Breast epithelium (tissue), 4 donors: Measurements from ENCODE around the gene ST6GALNAC1. TPM values are rescaled to one million over a fixed set of nuclear protein-coding genes. Genes with fewer than 3 reads are reported as not detected.
A peak's percentile ranks its signal among the peaks of the same experiment; 100 is the strongest.

Experiments
- DNase-seq, 2 donors: peaks; one replicate each; pipeline ENCODE4 v3.0.0-alpha.2; 2019; ENCODE audit warnings: low spot score in 2 of 2
- H3K27ac ChIP-seq, 2 donors: fragments of 200-600 bp; sonication (generic) in 1 of 2; one replicate each; pipeline ENCODE4 v1.5.1; 2016 to 2019; ENCODE audit warnings: mild to moderate bottlenecking in 1 of 2
- H3K27me3 ChIP-seq, 2 donors: fragments of 200-600 bp; sonication (generic) in 1 of 2; one replicate each; pipeline versions ENCODE4 v1.5.1 to v1.6.0; 2017 to 2019; ENCODE audit warnings: control low read depth in 1 of 2, mild to moderate bottlenecking in 1 of 2
- H3K36me3 ChIP-seq: fragments of 200-600 bp; one replicate; pipeline ENCODE4 v1.5.1; 2019
- H3K4me1 ChIP-seq, 2 donors: fragments of 200-600 bp; sonication (generic); one replicate each; pipeline ENCODE4 v1.5.1; 2016 to 2019; ENCODE audit warnings: control low read depth in 1 of 2
- H3K4me3 ChIP-seq, 3 donors: fragments of 200-600 bp; sonication (generic); 1 replicate in 2 of 3; 2 replicates in 1 of 3; pipeline ENCODE4 v1.5.1; 2016 to 2019; ENCODE audit warnings: mild to moderate bottlenecking in 3 of 3, moderate library complexity in 2 of 3
- H3K9me3 ChIP-seq, 2 donors: fragments of 200-600 bp; sonication (generic) in 1 of 2; one replicate each; pipeline ENCODE4 v1.5.1; 2016 to 2019; ENCODE audit warnings: control low read depth in 1 of 2
- POLR2A ChIP-seq: fragments of 450-650 bp; IDR thresholded peaks from one replicate; pipeline ENCODE4 v1.6.1; 2016; ENCODE audit warnings: antibody characterized with exemption, mild to moderate bottlenecking, moderate library complexity
- POLR2AphosphoS5 ChIP-seq, 3 donors: sonication (generic); formaldehyde crosslinking; IDR thresholded peaks; one replicate each; pipeline ENCODE4 v1.6.1; 2017; ENCODE audit warnings: antibody characterized with exemption in 3 of 3
- intact Hi-C: fragments of 100-400 bp; cut with DNase I; formaldehyde crosslinking; loops from one replicate; pipeline ENCODE4 v1.15.1; 2023; ENCODE audit warnings: low total_unique reads
- total RNA-seq, 3 donors: library from RNA; depleted of rRNA; stranded (reverse); fragments of >200 nt; gene quantifications; one replicate each; pipeline ENCODE4 v1.1.0, GENCODE V29; 2016
- TF ChIP-seq, protein P1 (sequence below), 3 donors: fragments of 450-650 bp; IDR thresholded peaks; one replicate each; pipeline ENCODE4 v1.5.1; 2016 to 2017; ENCODE audit warnings: antibody characterized with exemption in 3 of 3, mild to moderate bottlenecking in 3 of 3, moderate library complexity in 3 of 3

ST6GALNAC1 gene
- total RNA-seq, 3 donors from 2014 or later: 1.3 to 1.6 (median 1.3) TPM

DNA sequence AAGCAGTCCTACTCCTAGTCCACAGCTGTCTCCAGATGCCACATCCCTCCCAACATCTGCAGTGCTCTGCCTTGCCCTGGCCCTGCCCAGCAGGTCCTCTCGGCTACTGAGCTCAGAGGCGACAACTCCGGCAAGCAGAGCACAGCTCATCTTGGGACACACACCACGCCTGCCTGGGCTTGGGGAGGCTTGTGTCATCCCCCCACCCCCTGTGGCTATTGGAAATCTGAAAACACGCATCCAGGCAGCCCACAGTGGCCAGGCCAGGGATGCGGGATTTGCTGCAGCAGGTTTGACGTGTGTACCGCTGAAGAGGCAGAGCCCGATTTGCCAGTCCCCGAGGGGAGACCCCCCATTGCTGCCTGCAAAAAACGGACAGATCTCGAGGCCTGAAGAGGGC is 41.8 kb upstream of the ST6GALNAC1 start:
- Histone ChIP-seq H3K9me3 (no peaks in the 10 kb centered on the region), H3K4me3 (no peak overlapping the region), H3K36me3 (no peaks in the 10 kb centered on the region), H3K27me3 (no peaks in the 10 kb centered on the region), H3K27ac (no peak overlapping the region), H3K4me1 (peaks cover 0 to 4% of the 10 kb centered on the region in 2 donors)
- DNase-seq: no peak
- intact Hi-C loops: no loop called here
- TF ChIP-seq POLR2AphosphoS5 (IDR thresholded peaks at IDR 0.05) (no peak), POLR2A (no peak)
- TF ChIP-seq, protein P1, sequence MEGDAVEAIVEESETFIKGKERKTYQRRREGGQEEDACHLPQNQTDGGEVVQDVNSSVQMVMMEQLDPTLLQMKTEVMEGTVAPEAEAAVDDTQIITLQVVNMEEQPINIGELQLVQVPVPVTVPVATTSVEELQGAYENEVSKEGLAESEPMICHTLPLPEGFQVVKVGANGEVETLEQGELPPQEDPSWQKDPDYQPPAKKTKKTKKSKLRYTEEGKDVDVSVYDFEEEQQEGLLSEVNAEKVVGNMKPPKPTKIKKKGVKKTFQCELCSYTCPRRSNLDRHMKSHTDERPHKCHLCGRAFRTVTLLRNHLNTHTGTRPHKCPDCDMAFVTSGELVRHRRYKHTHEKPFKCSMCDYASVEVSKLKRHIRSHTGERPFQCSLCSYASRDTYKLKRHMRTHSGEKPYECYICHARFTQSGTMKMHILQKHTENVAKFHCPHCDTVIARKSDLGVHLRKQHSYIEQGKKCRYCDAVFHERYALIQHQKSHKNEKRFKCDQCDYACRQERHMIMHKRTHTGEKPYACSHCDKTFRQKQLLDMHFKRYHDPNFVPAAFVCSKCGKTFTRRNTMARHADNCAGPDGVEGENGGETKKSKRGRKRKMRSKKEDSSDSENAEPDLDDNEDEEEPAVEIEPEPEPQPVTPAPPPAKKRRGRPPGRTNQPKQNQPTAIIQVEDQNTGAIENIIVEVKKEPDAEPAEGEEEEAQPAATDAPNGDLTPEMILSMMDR (IDR thresholded peaks at IDR 0.05): no peak

DNA sequence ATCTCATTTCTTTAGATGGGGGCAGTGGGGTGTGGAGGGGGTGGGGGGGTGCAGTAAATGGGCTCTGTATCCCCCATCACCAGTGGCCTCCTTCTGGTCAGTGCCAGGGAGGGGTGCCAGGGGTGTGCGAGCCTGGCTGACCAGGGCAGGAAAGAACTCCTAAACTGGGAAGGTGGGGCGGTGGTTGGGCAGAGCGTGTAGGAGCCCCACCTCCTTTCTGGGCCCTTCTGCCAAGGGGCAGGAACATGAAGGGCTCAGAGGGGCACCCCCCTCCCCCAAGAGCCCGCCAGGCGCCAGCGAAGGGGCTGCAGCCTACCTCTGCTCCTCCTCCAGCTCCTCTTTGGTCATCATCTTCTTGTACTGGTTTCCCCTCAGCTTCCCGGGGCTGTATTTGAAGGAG is 41.2 kb upstream of the ST6GALNAC1 start:
- Histone ChIP-seq H3K4me3 (no peak overlapping the region), H3K36me3 (no peaks in the 10 kb centered on the region), H3K27me3 (no peaks in the 10 kb centered on the region), H3K4me1 (peaks cover 0 to 4% of the 10 kb centered on the region in 2 donors), H3K9me3 (no peaks in the 10 kb centered on the region), H3K27ac (no peak overlapping the region)
- no peak for DNase-seq
- no peak for TF ChIP-seq POLR2AphosphoS5 (IDR thresholded peaks at IDR 0.05)
- no peak for TF ChIP-seq POLR2A
- TF ChIP-seq, protein P1 (IDR thresholded peaks at IDR 0.05): no peak
- intact Hi-C loops: no loop called here

DNA sequence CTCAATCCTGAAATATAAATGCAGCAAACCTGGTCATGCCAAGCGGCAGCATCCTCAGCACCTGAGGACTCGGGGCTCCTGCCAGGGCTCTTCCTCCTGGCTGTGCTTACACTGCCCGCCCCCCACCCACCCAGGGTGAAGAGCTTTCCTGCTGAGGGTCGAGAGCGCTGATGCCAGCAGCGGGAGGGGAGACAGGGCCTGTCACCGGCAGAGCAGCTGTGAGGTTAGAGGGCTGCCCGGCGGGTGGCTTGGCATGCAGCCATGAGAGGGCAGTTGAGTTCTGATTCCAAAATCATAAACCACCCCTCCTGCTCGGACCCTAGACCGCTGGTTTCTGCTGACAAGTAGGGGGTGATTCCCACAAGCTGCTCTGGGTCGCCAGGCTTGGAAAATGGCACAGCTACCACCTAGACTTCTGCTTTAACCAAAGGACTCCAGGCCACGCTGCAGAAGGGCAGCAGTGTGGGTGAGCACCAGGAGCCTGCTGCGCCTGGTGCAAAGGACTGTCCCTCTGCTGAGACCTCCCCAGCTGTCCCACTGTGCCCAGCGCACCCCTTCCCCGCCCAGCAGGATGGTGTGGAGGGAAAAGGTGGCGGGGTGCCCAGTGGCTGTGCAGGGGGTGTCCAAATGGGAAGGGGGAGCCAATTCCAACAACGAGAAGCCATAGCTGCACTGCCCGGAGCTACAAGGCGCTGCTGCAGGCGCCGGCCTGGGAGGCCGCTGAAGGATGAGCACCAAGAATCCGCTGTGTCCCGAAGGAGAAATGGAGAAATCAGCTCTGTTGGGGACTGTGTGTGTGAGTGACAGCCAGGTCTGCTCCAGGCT is 40.6 kb upstream of the ST6GALNAC1 start:
- intact Hi-C loops: no loop called here
- no peaks in the 10 kb centered on the region for H3K27me3 ChIP-seq

DNA sequence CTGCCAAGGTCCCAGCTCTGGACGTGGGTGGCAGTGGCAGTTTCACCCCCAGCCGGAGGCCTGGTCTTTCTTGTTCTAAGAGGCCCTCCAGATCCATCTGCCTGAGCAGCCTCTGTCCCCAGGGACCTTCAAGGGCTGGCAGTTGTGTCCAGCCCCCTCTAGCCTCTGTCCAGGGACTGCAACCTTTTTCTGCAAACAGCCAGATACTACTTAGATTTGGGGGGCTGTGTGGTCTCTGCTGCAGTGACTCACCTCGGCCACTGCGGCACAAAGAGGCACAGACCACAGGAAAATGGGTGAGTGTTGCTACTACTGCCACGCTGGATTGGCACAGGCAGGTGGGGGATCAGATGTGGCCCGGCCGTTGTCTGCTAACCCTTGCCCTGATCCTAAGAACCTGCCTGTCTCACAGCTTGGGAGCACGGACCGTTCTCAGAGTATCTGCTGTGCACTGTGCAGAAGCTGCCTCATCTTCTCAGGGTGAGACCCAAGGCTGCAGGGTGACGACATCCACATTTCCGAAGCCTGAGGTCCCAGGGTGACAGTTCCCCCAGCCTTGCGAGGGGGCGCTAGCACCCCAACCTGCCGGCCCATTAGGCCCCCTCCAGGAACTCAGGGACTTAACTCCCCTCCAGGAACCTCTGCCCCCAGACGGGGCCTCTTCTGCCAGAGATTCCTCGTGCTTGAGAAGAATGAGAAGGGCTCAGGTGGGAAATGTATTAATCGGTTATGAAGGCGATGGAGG is 39.6 kb upstream of the ST6GALNAC1 start:
- no peaks in the 10 kb centered on the region for H3K27me3 ChIP-seq
- no peak for DNase-seq
- no peaks in the 10 kb centered on the region for H3K4me1 ChIP-seq
- no peaks in the 10 kb centered on the region for H3K9me3 ChIP-seq
- TF ChIP-seq, protein P1 (IDR thresholded peaks at IDR 0.05): no peak
- TF ChIP-seq POLR2A: no peak
- TF ChIP-seq POLR2AphosphoS5 (IDR thresholded peaks at IDR 0.05): no peak
- no peaks in the 10 kb centered on the region for H3K36me3 ChIP-seq
- H3K27ac ChIP-seq: peak overlapping the region in 1 of 2 donors; percentile 10
- no peak overlapping the region for H3K4me3 ChIP-seq
- intact Hi-C loops: no loop called here

More for the DNA sequence above, 40.6 kb upstream of the ST6GALNAC1 start:
- Histone ChIP-seq H3K36me3 (no peaks in the 10 kb centered on the region), H3K4me3 (no peak overlapping the region), H3K9me3 (no peaks in the 10 kb centered on the region), H3K4me1 (peaks cover 0 to 4% of the 10 kb centered on the region in 2 donors), H3K27ac (no peak overlapping the region)
- no peak for DNase-seq
- TF ChIP-seq POLR2AphosphoS5 (IDR thresholded peaks at IDR 0.05) (no peak), POLR2A (no peak)
- TF ChIP-seq, protein P1 (IDR thresholded peaks at IDR 0.05): no peak

DNA sequence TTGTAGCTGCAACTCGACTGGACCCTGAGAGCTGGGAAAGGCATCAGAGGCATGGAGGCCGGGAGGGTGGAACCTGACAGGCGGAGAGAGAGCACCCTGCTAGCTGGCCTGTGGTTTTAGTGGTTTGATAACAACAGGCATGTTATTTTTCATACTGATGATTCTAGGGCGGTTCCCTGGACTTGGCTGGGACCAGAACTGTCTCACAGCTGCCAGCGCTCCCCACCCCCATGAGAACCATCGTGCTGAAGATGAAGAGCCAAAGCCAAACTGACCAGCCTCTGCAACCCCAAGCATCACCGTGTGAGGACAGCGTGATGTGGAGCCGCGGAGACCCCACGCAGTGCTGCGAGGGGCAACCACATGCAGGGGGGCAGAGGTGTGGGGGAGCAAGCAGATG is 38.7 kb upstream of the ST6GALNAC1 start:
- H3K9me3 ChIP-seq: no peaks in the 10 kb centered on the region
- peak overlapping the region in 1 of 2 donors; percentile 10 for H3K27ac ChIP-seq
- H3K27me3 ChIP-seq: no peaks in the 10 kb centered on the region
- DNase-seq: no peak
- no peak overlapping the region for H3K4me3 ChIP-seq
- intact Hi-C loops: no loop called here
- no peaks in the 10 kb centered on the region for H3K36me3 ChIP-seq
- no peaks in the 10 kb centered on the region for H3K4me1 ChIP-seq
- TF ChIP-seq POLR2A (no peak), POLR2AphosphoS5 (IDR thresholded peaks at IDR 0.05) (no peak)
- TF ChIP-seq, protein P1 (IDR thresholded peaks at IDR 0.05): no peak
